HepG2 (cell line): ENCODE data around the gene COASY. TPM values are rescaled to one million over a fixed set of nuclear protein-coding genes. Genes with fewer than 3 reads are reported as not detected.

Source experiments
- ATAD3A ChIP-seq: sonication (generic); formaldehyde crosslinking; IDR thresholded peaks from 2 replicates; pipeline ENCODE4 v1.4.0; 2020; ENCODE audit warnings: missing genetic modification reagents
- ELF4 ChIP-seq: sonication (generic); formaldehyde crosslinking; IDR thresholded peaks from 2 replicates; pipeline ENCODE4 v1.5.0; 2020; ENCODE audit warnings: missing genetic modification reagents, mild to moderate bottlenecking, moderate library complexity, borderline replicate concordance
- KDM5A ChIP-seq: fragments of 200-600 bp; sonication (generic); IDR thresholded peaks from 2 replicates; pipeline ENCODE4 v1.7.0; 2018; ENCODE audit warnings: antibody characterized with exemption, mild to moderate bottlenecking, low read length, borderline replicate concordance
- KLF12 ChIP-seq: sonication (generic); formaldehyde crosslinking; IDR thresholded peaks from 2 replicates; pipeline ENCODE4 v1.4.0; 2020; ENCODE audit warnings: missing genetic modification reagents, borderline replicate concordance
- KLF13 ChIP-seq: sonication (generic); formaldehyde crosslinking; IDR thresholded peaks from 2 replicates; pipeline ENCODE4 v1.4.0; 2020; ENCODE audit warnings: mild to moderate bottlenecking, missing genetic modification reagents
- PAXIP1 ChIP-seq: sonication (generic); formaldehyde crosslinking; conservative IDR thresholded peaks from 2 replicates; pipeline ENCODE4 v1.4.0; 2020; ENCODE audit warnings: mild to moderate bottlenecking, missing genetic modification reagents, moderate library complexity
- RXRA ChIP-seq: sonication (generic); formaldehyde crosslinking; IDR thresholded peaks from 2 replicates; pipeline ENCODE4 v1.5.1; 2020; ENCODE audit warnings: missing genetic modification reagents
- SETDB1 ChIP-seq: sonication (generic); formaldehyde crosslinking; IDR thresholded peaks from 2 replicates; pipeline ENCODE4 v1.5.1; 2020; ENCODE audit warnings: missing genetic modification reagents, mild to moderate bottlenecking, borderline replicate concordance
- THAP8 ChIP-seq: sonication (generic); formaldehyde crosslinking; IDR thresholded peaks from 2 replicates; pipeline ENCODE4 v1.5.1; 2020; ENCODE audit warnings: missing genetic modification reagents, mild to moderate bottlenecking, borderline replicate concordance
- U2AF1 ChIP-seq: fragments of 200-400 bp; formaldehyde crosslinking; optimal IDR thresholded peaks from 2 replicates; pipeline ENCODE3; 2017; ENCODE audit warnings: mild to moderate bottlenecking, low read depth, low read length
- YY1 ChIP-seq: IDR thresholded peaks from 2 replicates; pipeline ENCODE4 v1.6.1; 2011; ENCODE audit warnings: low read length, low read depth, moderate library complexity, mild to moderate bottlenecking; ENCODE audit not compliant: insufficient read depth, insufficient replicate concordance
- ZBTB20 ChIP-seq: sonication (generic); formaldehyde crosslinking; IDR thresholded peaks from 2 replicates; pipeline ENCODE4 v1.8.1; 2023; ENCODE audit warnings: missing genetic modification reagents, low read depth, mild to moderate bottlenecking, borderline replicate concordance
- ZBTB33 ChIP-seq: sonication (generic); formaldehyde crosslinking; IDR thresholded peaks from 2 replicates; pipeline ENCODE4 v1.4.0; 2020; ENCODE audit warnings: missing genetic modification reagents
- ZEB1 ChIP-seq: IDR thresholded peaks from 2 replicates; pipeline ENCODE4 v1.6.1; 2012; ENCODE audit warnings: mild to moderate bottlenecking, low read depth, inconsistent platforms; ENCODE audit not compliant: insufficient replicate concordance
- ZNF180 ChIP-seq: sonication (generic); formaldehyde crosslinking; IDR thresholded peaks from 2 replicates; pipeline ENCODE4 v1.4.0; 2020; ENCODE audit warnings: low read depth, missing genetic modification reagents, borderline replicate concordance
- ZNF282 ChIP-seq: fragments of 450-650 bp; IDR thresholded peaks from 2 replicates; pipeline ENCODE4 v1.6.1; 2018; ENCODE audit not compliant: partially characterized antibody
- ZNF446 ChIP-seq: sonication (generic); formaldehyde crosslinking; IDR thresholded peaks from 2 replicates; pipeline ENCODE4 v1.5.0; 2020; ENCODE audit warnings: mild to moderate bottlenecking, missing genetic modification reagents
- ZNF451 ChIP-seq: sonication (generic); formaldehyde crosslinking; IDR thresholded peaks from 2 replicates; pipeline ENCODE4 v1.5.0; 2020; ENCODE audit warnings: mild to moderate bottlenecking, missing genetic modification reagents
- ZNF691 ChIP-seq: sonication (generic); formaldehyde crosslinking; IDR thresholded peaks from 2 replicates; pipeline ENCODE4 v1.4.0; 2020; ENCODE audit warnings: missing genetic modification reagents, low read depth, mild to moderate bottlenecking, borderline replicate concordance
- ZNF704 ChIP-seq: sonication (generic); formaldehyde crosslinking; IDR thresholded peaks from 2 replicates; pipeline ENCODE4 v1.8.1; 2023; ENCODE audit warnings: mild to moderate bottlenecking, inconsistent platforms, moderate library complexity, missing genetic modification reagents, borderline replicate concordance
- ZNF891 ChIP-seq: sonication (generic); formaldehyde crosslinking; IDR thresholded peaks from 2 replicates; pipeline ENCODE4 v1.5.0; 2020; ENCODE audit warnings: mild to moderate bottlenecking, missing genetic modification reagents
- polyA plus RNA-seq, 8 experiments: library from polyadenylated mRNA; depleted of rRNA in 3 of 8; stranded (reverse) in 7 of 8; unstranded in 1 of 8; fragments of >200 nt; fragmentation: Illumina TruSeq in 4 of 8; extraction: Trizol in 4 of 8; gene quantifications; 2 replicates each; pipeline versions ENCODE4 v1.2.1 to v1.2.3, GENCODE V29; 2011 to 2016; ENCODE audit warnings: low read depth in 4 of 8, missing spikeins in 1 of 8, mixed read lengths in 1 of 8; ENCODE audit not compliant: insufficient read depth in 1 of 8
- total RNA-seq, 5 experiments: library from RNA; depleted of rRNA; stranded (reverse); fragments of >200 nt; fragmentation: Illumina TruSeq; extraction: Trizol; gene quantifications; 2 replicates each; pipeline ENCODE4 v1.2.3, GENCODE V29; 2016; ENCODE audit warnings: low read depth in 1 of 5

Gene COASY
- total and polyA plus RNA-seq, 2 of the 13 experiments (the other 11 are each of a cell fraction or from before 2014, with no cell fraction given) = 90.7 to 125 TPM

- TF ChIP-seq THAP8 (CRISPR knock-in tag) (no peak), KLF13 (CRISPR knock-in tag) (0 out of 2 replicates have a peak, but pooled peaks have one; percentile 58), ZNF282 (no peak), KLF12 (CRISPR knock-in tag) (no peak), ZNF446 (no peak), ZNF691 (no peak), RXRA (CRISPR knock-in tag) (0 out of 2 replicates have a peak, but pooled peaks have one; percentile 35), ZNF891 (CRISPR knock-in tag) (peak; percentile 59; the same call in 1 of the 2 replicates), KDM5A (no peak), YY1 (no peak), ZNF451 (CRISPR knock-in tag) (0 out of 2 replicates have a peak, but pooled peaks have one; percentile 22), ATAD3A (CRISPR knock-in tag) (no peak), SETDB1 (0 out of 2 replicates have a peak, but pooled peaks have one; percentile 35), ZBTB20 (CRISPR knock-in tag) (no peak), ZNF704 (CRISPR knock-in tag) (no peak), ZEB1 (peak; percentile 57), U2AF1 (no peak), ZNF180 (no peak), ZBTB33 (no peak), ELF4 (no peak), PAXIP1 (CRISPR knock-in tag) (0 out of 2 replicates have a peak, but pooled peaks have one; percentile 27)
Measured at GRCh38 chr17:42522798-42523278, 39.1 kb upstream of the COASY start (continued).
